ENCODE data around the gene XRCC4.

Gene XRCC4

GRCh38 chr5:83095163-83095956, 18.0 kb downstream of the XRCC4 start:
- Histone ChIP-seq H3K27ac (ENCODE audit: insufficient read depth, low read depth, low read length, poor library complexity, severe bottlenecking) (no peak overlapping the region), H3K9me3 (ENCODE audit: control insufficient read depth, low read length) (peaks cover 5% of the 10 kb centered on the region), H3K27me3 (ENCODE audit: control insufficient read depth, insufficient read depth, low read length, poor library complexity, severe bottlenecking) (no peaks in the 10 kb centered on the region), H3K36me3 (ENCODE audit: control insufficient read depth, insufficient read depth, low read length) (no peaks in the 10 kb centered on the region), H3K4me1 (ENCODE audit: control insufficient read depth, insufficient read depth, low read length) (peaks cover 12% of the 10 kb centered on the region), H3K4me3 (ENCODE audit: insufficient read depth, low read depth, low read length) (no peak overlapping the region)
- WGBS, 2 experiments: 95 to 97% methylated on average over 3 of the region's 3 CpGs

- H3K27ac ChIP-seq (ENCODE audit: insufficient read depth, low read depth, low read length, poor library complexity, severe bottlenecking): no peak overlapping the region
- no peak overlapping the region for H3K4me3 ChIP-seq (ENCODE audit: insufficient read depth, low read depth, low read length)
- 70 to 73% methylated on average over 6 of the region's 6 CpGs for WGBS, 2 experiments
- H3K4me1 ChIP-seq (ENCODE audit: control insufficient read depth, insufficient read depth, low read length): peaks cover 12% of the 10 kb centered on the region
- H3K27me3 ChIP-seq (ENCODE audit: control insufficient read depth, insufficient read depth, low read length, poor library complexity, severe bottlenecking): no peaks in the 10 kb centered on the region
- no peaks in the 10 kb centered on the region for H3K36me3 ChIP-seq (ENCODE audit: control insufficient read depth, insufficient read depth, low read length)
- peaks cover 5% of the 10 kb centered on the region for H3K9me3 ChIP-seq (ENCODE audit: control insufficient read depth, low read length)
These were observed 18.7 kb downstream of the XRCC4 start for GRCh38 chr5:83095957-83096539.

GRCh38 chr5:83096660-83097339, 19.5 kb downstream of the XRCC4 start:
- Histone ChIP-seq H3K27me3 (ENCODE audit: control insufficient read depth, insufficient read depth, low read length, poor library complexity, severe bottlenecking) (no peaks in the 10 kb centered on the region), H3K4me3 (ENCODE audit: insufficient read depth, low read depth, low read length) (no peak overlapping the region), H3K4me1 (ENCODE audit: control insufficient read depth, insufficient read depth, low read length) (peaks cover 12% of the 10 kb centered on the region), H3K36me3 (ENCODE audit: control insufficient read depth, insufficient read depth, low read length) (no peaks in the 10 kb centered on the region), H3K27ac (ENCODE audit: insufficient read depth, low read depth, low read length, poor library complexity, severe bottlenecking) (no peak overlapping the region), H3K9me3 (ENCODE audit: control insufficient read depth, low read length) (peaks cover 5% of the 10 kb centered on the region)
- 92 to 97% methylated on average over 2 of the region's 2 CpGs for WGBS, 2 experiments

GRCh38 chr5:83097689-83098231, 20.4 kb downstream of the XRCC4 start:
- no peaks in the 10 kb centered on the region for H3K27me3 ChIP-seq (ENCODE audit: control insufficient read depth, insufficient read depth, low read length, poor library complexity, severe bottlenecking)
- no peak overlapping the region for H3K4me3 ChIP-seq (ENCODE audit: insufficient read depth, low read depth, low read length)
- 84 to 90% methylated on average over 2 of the region's 2 CpGs for WGBS, 2 experiments
- H3K27ac ChIP-seq (ENCODE audit: insufficient read depth, low read depth, low read length, poor library complexity, severe bottlenecking): no peak overlapping the region
- peaks cover 5% of the 10 kb centered on the region for H3K9me3 ChIP-seq (ENCODE audit: control insufficient read depth, low read length)
- H3K36me3 ChIP-seq (ENCODE audit: control insufficient read depth, insufficient read depth, low read length): no peaks in the 10 kb centered on the region
- H3K4me1 ChIP-seq (ENCODE audit: control insufficient read depth, insufficient read depth, low read length): peaks cover 12% of the 10 kb centered on the region

- Histone ChIP-seq H3K36me3 (ENCODE audit: control insufficient read depth, insufficient read depth, low read length) (no peaks in the 10 kb centered on the region), H3K27ac (ENCODE audit: insufficient read depth, low read depth, low read length, poor library complexity, severe bottlenecking) (no peak overlapping the region), H3K27me3 (ENCODE audit: control insufficient read depth, insufficient read depth, low read length, poor library complexity, severe bottlenecking) (no peaks in the 10 kb centered on the region), H3K4me1 (ENCODE audit: control insufficient read depth, insufficient read depth, low read length) (peaks cover 12% of the 10 kb centered on the region), H3K9me3 (ENCODE audit: control insufficient read depth, low read length) (no peaks in the 10 kb centered on the region), H3K4me3 (ENCODE audit: insufficient read depth, low read depth, low read length) (no peak overlapping the region)
These were observed 21.7 kb downstream of the XRCC4 start for GRCh38 chr5:83099001-83099400.

GRCh38 chr5:83099445-83099844, 22.1 kb downstream of the XRCC4 start:
- no peak overlapping the region for H3K27ac ChIP-seq (ENCODE audit: insufficient read depth, low read depth, low read length, poor library complexity, severe bottlenecking)
- WGBS, 2 experiments: 0 to 10% methylated on average over 1 of the region's 1 CpG

GRCh38 chr5:83101514-83101913, 24.2 kb downstream of the XRCC4 start:
- Histone ChIP-seq H3K36me3 (ENCODE audit: control insufficient read depth, insufficient read depth, low read length) (no peaks in the 10 kb centered on the region), H3K27ac (ENCODE audit: insufficient read depth, low read depth, low read length, poor library complexity, severe bottlenecking) (no peak overlapping the region), H3K4me3 (ENCODE audit: insufficient read depth, low read depth, low read length) (no peak overlapping the region), H3K9me3 (ENCODE audit: control insufficient read depth, low read length) (no peaks in the 10 kb centered on the region), H3K4me1 (ENCODE audit: control insufficient read depth, insufficient read depth, low read length) (peaks cover 12% of the 10 kb centered on the region), H3K27me3 (ENCODE audit: control insufficient read depth, insufficient read depth, low read length, poor library complexity, severe bottlenecking) (no peaks in the 10 kb centered on the region)
- 100% methylated on average over 1 of the region's 1 CpG; no CpG with 5 or more reads in 1 of the 2 experiments for WGBS, 2 experiments

More at GRCh38 chr5:83099445-83099844, 22.1 kb downstream of the XRCC4 start:
- H3K36me3 ChIP-seq (ENCODE audit: control insufficient read depth, insufficient read depth, low read length): no peaks in the 10 kb centered on the region
- no peaks in the 10 kb centered on the region for H3K9me3 ChIP-seq (ENCODE audit: control insufficient read depth, low read length)
- H3K27me3 ChIP-seq (ENCODE audit: control insufficient read depth, insufficient read depth, low read length, poor library complexity, severe bottlenecking): no peaks in the 10 kb centered on the region
- peaks cover 12% of the 10 kb centered on the region for H3K4me1 ChIP-seq (ENCODE audit: control insufficient read depth, insufficient read depth, low read length)
- no peak overlapping the region for H3K4me3 ChIP-seq (ENCODE audit: insufficient read depth, low read depth, low read length)

- Histone ChIP-seq H3K36me3 (ENCODE audit: control insufficient read depth, insufficient read depth, low read length) (no peaks in the 10 kb centered on the region), H3K27me3 (ENCODE audit: control insufficient read depth, insufficient read depth, low read length, poor library complexity, severe bottlenecking) (no peaks in the 10 kb centered on the region), H3K27ac (ENCODE audit: insufficient read depth, low read depth, low read length, poor library complexity, severe bottlenecking) (no peak overlapping the region), H3K9me3 (ENCODE audit: control insufficient read depth, low read length) (no peaks in the 10 kb centered on the region), H3K4me1 (ENCODE audit: control insufficient read depth, insufficient read depth, low read length) (peaks cover 12% of the 10 kb centered on the region), H3K4me3 (ENCODE audit: insufficient read depth, low read depth, low read length) (no peak overlapping the region)
These were observed 25.1 kb downstream of the XRCC4 start for GRCh38 chr5:83102364-83102980.

- no peaks in the 10 kb centered on the region for H3K27me3 ChIP-seq (ENCODE audit: control insufficient read depth, insufficient read depth, low read length, poor library complexity, severe bottlenecking)
- H3K4me1 ChIP-seq (ENCODE audit: control insufficient read depth, insufficient read depth, low read length): peaks cover 10% of the 10 kb centered on the region
- H3K27ac ChIP-seq (ENCODE audit: insufficient read depth, low read depth, low read length, poor library complexity, severe bottlenecking): no peak overlapping the region
- H3K9me3 ChIP-seq (ENCODE audit: control insufficient read depth, low read length): no peaks in the 10 kb centered on the region
- H3K4me3 ChIP-seq (ENCODE audit: insufficient read depth, low read depth, low read length): no peak overlapping the region
- H3K36me3 ChIP-seq (ENCODE audit: control insufficient read depth, insufficient read depth, low read length): no peaks in the 10 kb centered on the region
These were observed 26.7 kb downstream of the XRCC4 start for GRCh38 chr5:83104021-83104420.

Data from ectodermal cell (in vitro differentiated cells).